Esophagus squamous epithelium (tissue), 4 donors: ENCODE data around the gene BCAR3.

Source experiments
- POLR2A ChIP-seq, 4 donors: fragments of 450-650 bp; IDR thresholded peaks; one replicate each; pipeline ENCODE4 v1.6.1; 2017; ENCODE audit warnings: antibody characterized with exemption in 4 of 4, mild to moderate bottlenecking in 4 of 4, moderate library complexity in 3 of 4
- TF ChIP-seq, protein P1 (sequence below), 6 experiments: fragments of 450-650 bp in 4 of 6; fragments of 200-600 bp in 2 of 6; sonication (generic) in 2 of 6; IDR thresholded peaks; one replicate each; pipeline ENCODE4 v1.5.1; 2016 to 2019; ENCODE audit warnings: antibody characterized with exemption in 6 of 6, mild to moderate bottlenecking in 4 of 6, moderate library complexity in 4 of 6

DNA sequence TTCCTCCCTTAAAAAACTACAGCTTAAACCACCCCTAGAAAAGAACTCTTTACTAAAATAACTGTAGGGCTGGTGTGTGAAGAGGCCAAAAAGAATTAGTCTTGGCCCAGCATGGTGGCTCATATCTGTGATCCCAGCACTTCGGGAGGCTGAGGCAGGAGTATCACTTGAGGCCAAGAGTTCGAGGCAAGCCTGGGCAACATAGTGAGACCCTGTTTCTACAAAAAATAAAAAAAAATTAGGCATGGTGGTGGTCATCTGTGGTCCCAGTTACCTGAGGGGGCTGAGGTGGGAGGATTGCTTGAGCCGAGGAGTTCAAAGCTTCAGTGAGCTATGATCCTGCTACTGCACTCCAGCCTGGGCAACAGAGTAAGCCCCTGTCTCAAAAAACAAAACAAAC lies 44.9 kb downstream of the BCAR3 start:
- TF ChIP-seq, protein P1, sequence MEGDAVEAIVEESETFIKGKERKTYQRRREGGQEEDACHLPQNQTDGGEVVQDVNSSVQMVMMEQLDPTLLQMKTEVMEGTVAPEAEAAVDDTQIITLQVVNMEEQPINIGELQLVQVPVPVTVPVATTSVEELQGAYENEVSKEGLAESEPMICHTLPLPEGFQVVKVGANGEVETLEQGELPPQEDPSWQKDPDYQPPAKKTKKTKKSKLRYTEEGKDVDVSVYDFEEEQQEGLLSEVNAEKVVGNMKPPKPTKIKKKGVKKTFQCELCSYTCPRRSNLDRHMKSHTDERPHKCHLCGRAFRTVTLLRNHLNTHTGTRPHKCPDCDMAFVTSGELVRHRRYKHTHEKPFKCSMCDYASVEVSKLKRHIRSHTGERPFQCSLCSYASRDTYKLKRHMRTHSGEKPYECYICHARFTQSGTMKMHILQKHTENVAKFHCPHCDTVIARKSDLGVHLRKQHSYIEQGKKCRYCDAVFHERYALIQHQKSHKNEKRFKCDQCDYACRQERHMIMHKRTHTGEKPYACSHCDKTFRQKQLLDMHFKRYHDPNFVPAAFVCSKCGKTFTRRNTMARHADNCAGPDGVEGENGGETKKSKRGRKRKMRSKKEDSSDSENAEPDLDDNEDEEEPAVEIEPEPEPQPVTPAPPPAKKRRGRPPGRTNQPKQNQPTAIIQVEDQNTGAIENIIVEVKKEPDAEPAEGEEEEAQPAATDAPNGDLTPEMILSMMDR (IDR thresholded peaks at IDR 0.05), result no peak
- TF ChIP-seq POLR2A (IDR thresholded peaks at IDR 0.05), result no peak
